ENCODE data around the gene TMEM95. TPM values are rescaled to one million over a fixed set of nuclear protein-coding genes. Genes with fewer than 3 reads are reported as not detected.

TMEM95 gene
- total and polyA plus RNA-seq, 2 of the 8 experiments (the other 6 are each of a cell fraction or from before 2014, with no cell fraction given), result not detected

DNA sequence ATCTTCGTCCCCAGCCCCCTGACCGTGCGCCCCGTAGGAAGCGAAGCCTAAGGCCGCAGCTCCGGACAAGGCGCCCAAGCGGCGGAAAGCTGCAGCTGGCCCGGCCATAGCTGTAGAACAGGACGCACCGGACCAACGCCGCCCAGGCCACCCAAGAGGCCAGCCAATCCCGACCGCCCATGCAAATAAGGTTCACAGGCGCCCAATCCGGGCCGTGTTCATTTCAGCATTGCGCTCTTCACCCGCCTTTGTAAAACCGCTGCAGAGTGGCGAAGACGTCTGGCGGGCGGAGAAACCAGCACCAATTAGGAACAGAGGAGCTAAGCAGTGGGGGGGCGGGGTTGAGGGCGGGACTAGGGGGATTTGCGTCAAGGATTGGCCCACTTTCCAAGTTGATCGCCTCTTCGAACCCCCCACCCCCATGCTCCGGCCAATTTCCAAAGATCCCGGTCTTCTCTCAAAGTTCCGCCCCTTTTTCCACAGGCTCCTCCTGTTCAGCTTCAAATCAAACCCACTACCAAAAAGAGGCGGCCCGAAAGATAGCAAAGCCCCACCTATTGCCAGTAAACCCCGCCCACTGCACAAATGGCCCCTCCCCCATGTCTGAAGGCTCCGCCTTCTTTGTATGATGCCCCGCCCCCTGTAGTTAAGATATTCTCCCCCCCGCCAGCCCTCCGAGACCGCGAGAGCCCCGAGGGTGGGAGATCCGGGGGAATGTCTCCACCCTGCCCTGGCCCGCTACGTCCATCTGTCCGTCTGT, 49.2 kb downstream of the TMEM95 start, which contains the start of gene TMEM256 (continued):
- TF ChIP-seq BRCA1 (IDR thresholded peaks at IDR 0.05; ENCODE audit: low read depth, low read length) (peak; percentile 64), SAP30 (IDR thresholded peaks at IDR 0.05; ENCODE audit: insufficient read depth, insufficient replicate concordance, low read length) (no peak), POLR2AphosphoS5 (IDR thresholded peaks at IDR 0.05; ENCODE audit: low read depth, low read length) (peak; percentile 74), NANOG (IDR thresholded peaks at IDR 0.05; ENCODE audit: insufficient read depth, low read depth, low read length, poor library complexity, severe bottlenecking) (no peak), TAF1 (IDR thresholded peaks at IDR 0.05; ENCODE audit: low read depth, low read length) (peak; percentile 92)
- TF ChIP-seq, protein P1, sequence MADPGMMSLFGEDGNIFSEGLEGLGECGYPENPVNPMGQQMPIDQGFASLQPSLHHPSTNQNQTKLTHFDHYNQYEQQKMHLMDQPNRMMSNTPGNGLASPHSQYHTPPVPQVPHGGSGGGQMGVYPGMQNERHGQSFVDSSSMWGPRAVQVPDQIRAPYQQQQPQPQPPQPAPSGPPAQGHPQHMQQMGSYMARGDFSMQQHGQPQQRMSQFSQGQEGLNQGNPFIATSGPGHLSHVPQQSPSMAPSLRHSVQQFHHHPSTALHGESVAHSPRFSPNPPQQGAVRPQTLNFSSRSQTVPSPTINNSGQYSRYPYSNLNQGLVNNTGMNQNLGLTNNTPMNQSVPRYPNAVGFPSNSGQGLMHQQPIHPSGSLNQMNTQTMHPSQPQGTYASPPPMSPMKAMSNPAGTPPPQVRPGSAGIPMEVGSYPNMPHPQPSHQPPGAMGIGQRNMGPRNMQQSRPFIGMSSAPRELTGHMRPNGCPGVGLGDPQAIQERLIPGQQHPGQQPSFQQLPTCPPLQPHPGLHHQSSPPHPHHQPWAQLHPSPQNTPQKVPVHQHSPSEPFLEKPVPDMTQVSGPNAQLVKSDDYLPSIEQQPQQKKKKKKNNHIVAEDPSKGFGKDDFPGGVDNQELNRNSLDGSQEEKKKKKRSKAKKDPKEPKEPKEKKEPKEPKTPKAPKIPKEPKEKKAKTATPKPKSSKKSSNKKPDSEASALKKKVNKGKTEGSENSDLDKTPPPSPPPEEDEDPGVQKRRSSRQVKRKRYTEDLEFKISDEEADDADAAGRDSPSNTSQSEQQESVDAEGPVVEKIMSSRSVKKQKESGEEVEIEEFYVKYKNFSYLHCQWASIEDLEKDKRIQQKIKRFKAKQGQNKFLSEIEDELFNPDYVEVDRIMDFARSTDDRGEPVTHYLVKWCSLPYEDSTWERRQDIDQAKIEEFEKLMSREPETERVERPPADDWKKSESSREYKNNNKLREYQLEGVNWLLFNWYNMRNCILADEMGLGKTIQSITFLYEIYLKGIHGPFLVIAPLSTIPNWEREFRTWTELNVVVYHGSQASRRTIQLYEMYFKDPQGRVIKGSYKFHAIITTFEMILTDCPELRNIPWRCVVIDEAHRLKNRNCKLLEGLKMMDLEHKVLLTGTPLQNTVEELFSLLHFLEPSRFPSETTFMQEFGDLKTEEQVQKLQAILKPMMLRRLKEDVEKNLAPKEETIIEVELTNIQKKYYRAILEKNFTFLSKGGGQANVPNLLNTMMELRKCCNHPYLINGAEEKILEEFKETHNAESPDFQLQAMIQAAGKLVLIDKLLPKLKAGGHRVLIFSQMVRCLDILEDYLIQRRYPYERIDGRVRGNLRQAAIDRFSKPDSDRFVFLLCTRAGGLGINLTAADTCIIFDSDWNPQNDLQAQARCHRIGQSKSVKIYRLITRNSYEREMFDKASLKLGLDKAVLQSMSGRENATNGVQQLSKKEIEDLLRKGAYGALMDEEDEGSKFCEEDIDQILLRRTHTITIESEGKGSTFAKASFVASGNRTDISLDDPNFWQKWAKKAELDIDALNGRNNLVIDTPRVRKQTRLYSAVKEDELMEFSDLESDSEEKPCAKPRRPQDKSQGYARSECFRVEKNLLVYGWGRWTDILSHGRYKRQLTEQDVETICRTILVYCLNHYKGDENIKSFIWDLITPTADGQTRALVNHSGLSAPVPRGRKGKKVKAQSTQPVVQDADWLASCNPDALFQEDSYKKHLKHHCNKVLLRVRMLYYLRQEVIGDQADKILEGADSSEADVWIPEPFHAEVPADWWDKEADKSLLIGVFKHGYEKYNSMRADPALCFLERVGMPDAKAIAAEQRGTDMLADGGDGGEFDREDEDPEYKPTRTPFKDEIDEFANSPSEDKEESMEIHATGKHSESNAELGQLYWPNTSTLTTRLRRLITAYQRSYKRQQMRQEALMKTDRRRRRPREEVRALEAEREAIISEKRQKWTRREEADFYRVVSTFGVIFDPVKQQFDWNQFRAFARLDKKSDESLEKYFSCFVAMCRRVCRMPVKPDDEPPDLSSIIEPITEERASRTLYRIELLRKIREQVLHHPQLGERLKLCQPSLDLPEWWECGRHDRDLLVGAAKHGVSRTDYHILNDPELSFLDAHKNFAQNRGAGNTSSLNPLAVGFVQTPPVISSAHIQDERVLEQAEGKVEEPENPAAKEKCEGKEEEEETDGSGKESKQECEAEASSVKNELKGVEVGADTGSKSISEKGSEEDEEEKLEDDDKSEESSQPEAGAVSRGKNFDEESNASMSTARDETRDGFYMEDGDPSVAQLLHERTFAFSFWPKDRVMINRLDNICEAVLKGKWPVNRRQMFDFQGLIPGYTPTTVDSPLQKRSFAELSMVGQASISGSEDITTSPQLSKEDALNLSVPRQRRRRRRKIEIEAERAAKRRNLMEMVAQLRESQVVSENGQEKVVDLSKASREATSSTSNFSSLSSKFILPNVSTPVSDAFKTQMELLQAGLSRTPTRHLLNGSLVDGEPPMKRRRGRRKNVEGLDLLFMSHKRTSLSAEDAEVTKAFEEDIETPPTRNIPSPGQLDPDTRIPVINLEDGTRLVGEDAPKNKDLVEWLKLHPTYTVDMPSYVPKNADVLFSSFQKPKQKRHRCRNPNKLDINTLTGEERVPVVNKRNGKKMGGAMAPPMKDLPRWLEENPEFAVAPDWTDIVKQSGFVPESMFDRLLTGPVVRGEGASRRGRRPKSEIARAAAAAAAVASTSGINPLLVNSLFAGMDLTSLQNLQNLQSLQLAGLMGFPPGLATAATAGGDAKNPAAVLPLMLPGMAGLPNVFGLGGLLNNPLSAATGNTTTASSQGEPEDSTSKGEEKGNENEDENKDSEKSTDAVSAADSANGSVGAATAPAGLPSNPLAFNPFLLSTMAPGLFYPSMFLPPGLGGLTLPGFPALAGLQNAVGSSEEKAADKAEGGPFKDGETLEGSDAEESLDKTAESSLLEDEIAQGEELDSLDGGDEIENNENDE (IDR thresholded peaks at IDR 0.05; ENCODE audit: insufficient replicate concordance, low read length), result no peak
- TF ChIP-seq, protein P2, sequence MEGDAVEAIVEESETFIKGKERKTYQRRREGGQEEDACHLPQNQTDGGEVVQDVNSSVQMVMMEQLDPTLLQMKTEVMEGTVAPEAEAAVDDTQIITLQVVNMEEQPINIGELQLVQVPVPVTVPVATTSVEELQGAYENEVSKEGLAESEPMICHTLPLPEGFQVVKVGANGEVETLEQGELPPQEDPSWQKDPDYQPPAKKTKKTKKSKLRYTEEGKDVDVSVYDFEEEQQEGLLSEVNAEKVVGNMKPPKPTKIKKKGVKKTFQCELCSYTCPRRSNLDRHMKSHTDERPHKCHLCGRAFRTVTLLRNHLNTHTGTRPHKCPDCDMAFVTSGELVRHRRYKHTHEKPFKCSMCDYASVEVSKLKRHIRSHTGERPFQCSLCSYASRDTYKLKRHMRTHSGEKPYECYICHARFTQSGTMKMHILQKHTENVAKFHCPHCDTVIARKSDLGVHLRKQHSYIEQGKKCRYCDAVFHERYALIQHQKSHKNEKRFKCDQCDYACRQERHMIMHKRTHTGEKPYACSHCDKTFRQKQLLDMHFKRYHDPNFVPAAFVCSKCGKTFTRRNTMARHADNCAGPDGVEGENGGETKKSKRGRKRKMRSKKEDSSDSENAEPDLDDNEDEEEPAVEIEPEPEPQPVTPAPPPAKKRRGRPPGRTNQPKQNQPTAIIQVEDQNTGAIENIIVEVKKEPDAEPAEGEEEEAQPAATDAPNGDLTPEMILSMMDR (IDR thresholded peaks at IDR 0.05; ENCODE audit: control extremely low read depth in 1 of 3, insufficient read depth in 1 of 3, low read depth in 1 of 3, low read length in 3 of 3), result no peak

Data from H1 (cell line).